GM21529 (cell line): ENCODE results near the gene GPAT2.
"Not testable (repeated sequence)": the region's sequence is repeated elsewhere in the genome, so short reads cannot be mapped to it uniquely, and the experiment has no call there.

Experiments
- ATAC-seq: cut with Tn5 transposase; IDR thresholded peaks from one replicate; pipeline ENCODE4 v1.9.1; 2021; ENCODE audit not compliant: unreplicated experiment

Gene GPAT2, protein sequence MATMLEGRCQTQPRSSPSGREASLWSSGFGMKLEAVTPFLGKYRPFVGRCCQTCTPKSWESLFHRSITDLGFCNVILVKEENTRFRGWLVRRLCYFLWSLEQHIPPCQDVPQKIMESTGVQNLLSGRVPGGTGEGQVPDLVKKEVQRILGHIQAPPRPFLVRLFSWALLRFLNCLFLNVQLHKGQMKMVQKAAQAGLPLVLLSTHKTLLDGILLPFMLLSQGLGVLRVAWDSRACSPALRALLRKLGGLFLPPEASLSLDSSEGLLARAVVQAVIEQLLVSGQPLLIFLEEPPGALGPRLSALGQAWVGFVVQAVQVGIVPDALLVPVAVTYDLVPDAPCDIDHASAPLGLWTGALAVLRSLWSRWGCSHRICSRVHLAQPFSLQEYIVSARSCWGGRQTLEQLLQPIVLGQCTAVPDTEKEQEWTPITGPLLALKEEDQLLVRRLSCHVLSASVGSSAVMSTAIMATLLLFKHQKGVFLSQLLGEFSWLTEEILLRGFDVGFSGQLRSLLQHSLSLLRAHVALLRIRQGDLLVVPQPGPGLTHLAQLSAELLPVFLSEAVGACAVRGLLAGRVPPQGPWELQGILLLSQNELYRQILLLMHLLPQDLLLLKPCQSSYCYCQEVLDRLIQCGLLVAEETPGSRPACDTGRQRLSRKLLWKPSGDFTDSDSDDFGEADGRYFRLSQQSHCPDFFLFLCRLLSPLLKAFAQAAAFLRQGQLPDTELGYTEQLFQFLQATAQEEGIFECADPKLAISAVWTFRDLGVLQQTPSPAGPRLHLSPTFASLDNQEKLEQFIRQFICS

DNA sequence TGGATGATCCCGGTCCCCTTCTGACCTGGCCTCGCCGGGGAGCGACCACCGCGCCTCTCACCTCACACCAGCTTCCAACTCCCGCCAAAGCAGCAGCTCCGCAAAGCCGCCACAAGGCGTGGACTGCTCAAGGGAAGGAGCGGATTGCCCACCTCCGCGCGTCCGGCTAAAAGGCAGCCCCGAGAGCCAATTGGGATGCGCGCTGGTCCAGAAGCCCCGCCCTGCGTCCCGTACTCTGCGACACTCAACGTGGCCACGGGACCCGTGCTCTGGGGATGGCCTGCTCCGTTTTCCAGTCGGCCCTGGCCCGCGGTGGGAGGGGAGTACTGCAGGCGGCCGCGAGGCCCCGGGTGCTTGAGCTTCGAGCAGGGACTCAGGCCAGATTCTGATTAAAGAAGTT is at the start of gene GPAT2:
TSS of gene GPAT2 (minus strand) at position 125 of the 400 bp plus-strand sequence. CDS start 2,557 bp downstream, outside the sequence.
- ATAC-seq: not testable (repeated sequence)

DNA sequence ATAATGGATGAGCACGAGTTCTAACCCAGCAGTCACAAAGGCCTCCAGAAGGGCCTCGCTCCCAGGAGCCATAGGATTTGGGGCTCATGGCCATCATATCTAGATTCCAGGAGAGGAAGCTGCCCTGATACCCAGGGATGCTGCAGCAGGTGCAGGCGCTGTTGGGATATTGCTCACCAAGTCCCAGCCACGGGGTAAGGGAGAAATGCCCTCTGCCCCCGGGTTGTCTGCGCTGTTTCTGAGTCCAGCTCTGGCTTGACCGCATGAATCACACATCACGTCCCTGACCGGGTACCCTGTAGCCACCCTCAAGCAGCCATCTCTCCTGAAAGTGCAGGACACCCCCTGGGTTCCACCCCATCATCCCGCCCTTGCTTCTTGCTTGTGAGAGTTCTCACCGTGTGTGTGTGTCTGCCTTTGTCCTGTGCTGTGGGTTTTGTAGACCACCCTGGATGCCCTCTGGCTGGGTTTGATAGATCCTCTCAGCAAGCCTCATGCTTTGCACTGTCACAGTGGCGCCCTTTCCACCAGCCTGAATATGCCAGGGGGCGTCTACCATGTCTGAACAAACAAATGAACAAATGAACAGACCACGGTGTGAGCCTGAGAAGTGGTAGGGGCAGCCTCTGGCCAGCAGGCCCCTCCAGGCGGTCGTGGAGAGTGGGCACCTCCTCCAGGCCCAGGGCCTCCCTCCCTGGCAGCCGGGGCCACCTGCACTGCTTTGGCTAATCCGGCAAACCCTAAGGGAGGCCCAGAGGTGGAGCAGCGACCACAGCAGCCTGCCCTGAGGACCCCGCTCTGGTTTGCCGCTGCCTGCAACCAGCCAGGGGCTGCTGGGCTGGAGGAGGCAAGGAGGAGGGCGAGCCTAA is 49.5 kb upstream of the GPAT2 start:
- no peak for ATAC-seq

DNA sequence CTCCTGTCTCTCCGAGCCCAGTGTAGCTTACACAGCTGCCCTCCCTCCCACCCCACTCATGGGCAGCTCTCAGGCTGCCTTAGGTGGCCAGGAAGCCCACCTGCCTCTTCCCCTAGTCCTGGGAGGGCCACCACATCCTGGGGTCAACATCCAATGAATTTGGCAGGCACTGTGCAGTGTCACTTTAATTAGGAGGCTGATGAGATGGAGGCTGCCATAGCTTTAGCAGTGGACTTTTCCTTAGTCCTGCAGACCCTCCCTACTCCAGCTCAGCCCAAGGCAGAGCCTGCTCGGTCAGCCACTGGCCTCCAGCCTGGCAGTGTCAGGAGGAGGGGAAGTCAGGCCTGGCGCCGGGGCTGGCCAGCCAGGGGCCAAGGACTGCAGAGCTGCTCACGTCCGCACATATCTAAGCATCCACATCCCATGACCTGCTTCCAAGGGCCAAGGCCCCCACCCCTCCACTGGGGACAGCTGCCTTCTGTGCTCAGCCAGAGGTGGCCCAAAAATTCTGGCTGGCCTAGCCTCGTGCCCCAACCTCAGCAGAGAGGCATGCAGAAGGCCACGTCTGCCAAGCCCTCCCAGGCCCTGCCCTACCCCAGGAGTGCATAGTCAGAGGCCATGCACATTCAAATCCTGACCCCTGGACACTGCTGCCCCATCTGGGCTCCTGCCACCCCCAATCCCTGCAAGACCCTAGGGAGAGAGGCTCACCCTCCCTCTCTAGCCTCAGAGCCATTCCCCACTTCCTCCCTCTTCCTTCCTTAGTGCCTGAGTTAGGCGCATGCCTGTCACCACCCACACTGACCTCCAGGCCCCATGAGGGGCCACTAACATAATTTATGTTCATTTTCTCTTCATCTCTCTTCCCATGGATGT is 48.6 kb upstream of the GPAT2 start:
- no peak for ATAC-seq

DNA sequence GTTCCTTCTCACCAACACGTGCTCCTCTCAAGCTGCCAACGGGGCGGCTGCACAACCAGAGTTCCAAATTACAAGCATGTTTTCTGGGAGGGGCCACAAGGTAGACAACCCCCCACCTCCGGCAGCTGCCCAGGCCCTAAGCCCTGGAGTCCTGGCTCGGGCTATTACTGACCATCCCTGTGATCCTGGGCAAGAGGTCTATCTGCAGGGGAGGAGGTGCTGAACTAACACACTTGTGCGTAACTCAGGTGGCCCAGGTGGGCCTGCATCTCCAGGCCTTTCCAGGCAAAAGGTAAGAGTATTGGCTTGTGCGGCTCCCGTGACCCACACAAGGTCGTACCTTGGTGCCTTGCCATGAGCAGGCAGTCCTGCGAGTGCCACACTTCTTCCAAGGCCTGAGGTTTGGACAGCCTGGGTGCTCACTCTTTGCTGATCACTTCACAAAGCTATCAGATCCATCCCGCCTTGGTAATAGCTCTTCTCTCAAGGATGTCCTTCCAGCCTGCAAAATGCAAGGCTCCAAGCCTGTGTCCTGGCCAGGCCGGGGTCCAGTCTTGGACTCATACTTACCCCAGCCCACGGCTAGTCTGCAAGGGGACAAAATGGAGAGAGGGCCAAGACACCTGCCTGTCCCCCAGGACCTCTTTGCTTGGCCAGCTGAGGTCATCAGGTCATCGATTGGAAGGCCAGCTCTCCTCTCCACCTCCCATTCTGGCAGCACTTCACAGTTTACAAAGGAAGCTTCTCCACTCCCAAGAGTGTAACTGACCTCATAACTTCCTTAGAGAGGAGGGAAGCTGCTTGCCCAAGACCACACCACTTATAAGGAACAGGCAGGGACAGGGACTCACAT is 47.7 kb upstream of the GPAT2 start:
- no peak for ATAC-seq

DNA sequence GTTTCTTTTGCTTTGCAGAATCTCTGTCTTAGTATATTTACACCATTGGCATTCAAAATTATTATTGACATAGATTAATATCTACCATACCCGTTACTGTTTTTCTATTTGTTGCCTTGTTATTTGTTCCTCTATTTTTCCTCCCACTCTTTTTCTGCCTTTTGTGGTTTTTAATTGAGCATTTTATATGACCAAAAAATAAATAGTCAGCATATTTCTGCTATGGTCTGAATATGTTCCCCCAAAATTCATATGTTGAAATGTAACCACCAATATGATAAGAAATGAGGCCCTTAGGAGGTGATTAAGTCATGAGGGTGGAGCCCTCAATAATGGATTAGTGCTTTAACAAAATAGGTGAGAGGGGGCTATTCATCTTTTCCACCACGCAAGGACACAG is 46.3 kb upstream of the GPAT2 start:
- ATAC-seq: no peak

DNA sequence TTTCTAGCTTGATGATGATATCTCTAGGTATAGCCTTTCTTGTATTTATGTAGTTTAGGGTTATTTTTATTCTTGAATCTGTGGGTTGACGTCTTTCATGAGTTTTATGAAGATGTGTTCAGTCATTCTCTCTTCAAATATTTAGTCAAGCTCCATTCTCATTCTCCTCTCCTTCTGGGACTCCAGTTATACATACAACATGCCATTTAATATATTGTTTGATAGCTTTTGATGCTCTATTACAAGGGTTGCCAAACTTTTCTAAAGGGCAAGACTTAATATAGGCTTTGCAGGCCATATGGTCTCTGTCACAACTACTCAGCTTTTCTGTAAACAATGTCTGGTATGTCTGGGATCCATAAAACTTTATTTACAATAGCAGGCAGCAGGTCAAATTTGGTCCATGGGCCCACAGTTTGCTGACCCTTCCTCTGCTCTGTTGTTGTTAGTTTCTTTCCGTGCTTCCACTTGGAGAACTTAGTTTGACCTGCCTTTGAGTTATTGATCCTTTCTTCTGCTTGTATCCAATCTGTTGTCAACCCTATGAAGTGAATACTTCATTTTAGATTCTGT is 40.6 kb upstream of the GPAT2 start:
- no peak for ATAC-seq

DNA sequence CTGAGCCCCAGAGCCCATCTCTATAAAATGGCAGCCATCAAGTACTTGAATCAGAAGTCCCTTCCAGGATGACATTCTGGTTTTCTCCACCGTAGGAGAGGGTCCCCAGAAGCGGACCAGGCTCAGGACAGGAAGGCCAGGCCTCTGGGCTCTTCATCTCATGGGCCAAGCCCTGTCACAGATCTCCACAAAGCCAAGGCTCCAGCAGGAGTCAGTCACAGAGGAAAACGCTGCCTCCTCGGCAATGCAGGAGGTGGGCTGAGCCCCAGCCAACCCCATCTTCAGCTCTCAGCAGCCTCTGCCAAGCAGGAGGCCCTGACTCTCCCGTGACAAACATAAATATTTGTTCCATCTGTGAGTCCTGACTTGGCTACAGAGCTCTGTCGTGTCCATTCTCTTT is 39.4 kb upstream of the GPAT2 start:
- no peak for ATAC-seq

DNA sequence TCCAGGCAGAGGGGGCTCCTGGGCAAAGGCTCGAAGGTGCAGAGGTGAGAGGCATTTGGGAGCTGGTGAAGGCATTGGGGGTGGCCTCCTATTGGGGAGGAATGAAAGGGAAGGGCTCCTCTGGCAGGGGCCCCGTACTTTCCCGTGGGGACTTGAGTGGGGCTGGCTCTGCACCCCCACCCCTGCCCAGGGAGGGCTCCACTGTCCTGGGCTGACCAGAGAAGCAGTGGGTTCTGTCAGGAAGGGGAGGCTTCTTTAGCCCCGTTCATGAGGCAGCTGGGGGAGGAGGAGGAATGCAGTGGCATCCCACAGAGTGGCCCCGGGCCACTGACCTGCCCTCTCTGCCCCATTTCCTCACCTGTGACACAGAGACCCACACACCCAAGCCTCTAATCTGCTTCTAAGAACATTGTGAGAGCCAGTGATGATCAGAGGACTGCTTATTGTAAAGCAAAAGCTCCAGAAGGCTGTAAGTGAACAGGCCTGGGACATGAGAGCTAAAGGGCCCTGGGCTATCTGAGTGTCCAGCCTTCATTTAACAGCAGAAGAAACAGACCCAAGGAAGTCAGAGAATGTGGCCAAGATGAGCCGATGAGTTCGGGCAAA is 38.6 kb upstream of the GPAT2 start:
- no peak for ATAC-seq

DNA sequence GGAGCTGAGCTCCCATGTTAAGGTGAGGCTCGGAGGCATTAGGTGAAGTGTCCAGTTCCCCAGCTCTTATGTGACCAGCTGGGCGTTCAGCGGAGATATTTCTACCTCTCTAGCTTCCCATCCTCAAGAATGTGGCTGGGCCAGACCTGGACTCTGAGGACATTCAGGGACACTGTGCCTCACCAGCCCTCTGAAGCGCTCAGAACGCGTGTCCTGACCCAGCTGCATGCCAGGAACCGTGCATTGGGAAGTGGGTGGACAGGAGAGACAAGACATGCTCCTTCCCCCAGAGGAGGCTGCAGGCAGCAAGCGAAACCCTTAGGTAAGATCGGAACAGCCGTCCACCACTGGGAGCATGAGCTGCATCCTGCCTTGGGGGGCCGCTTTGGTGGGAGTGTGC is 38.0 kb upstream of the GPAT2 start:
- ATAC-seq: no peak

DNA sequence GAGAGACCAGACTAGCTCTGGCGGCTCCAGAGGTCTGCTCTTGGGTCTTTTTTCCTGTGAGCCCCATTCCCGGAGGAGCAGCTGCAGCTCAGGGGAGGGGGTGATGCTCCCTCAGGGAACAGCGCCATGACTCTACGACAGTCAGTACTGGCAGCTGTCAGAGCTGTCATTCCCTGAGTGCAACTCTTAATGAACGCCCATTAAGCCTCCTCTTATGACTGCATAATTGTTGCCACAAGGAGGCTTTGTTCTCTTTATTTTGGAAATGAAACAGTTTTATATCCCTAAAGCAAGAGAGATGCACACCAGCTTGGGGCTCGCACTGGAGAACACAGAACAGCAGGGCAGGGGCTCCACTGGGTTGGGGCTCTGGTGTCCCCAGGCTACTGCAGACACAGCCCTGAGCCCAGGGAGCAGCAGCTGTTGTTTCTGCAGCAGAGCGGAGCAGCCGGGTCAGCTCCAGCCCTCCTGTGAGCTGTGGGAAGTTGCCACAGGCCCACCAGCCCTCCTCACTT is 37.3 kb upstream of the GPAT2 start:
- not testable (repeated sequence) for ATAC-seq

DNA sequence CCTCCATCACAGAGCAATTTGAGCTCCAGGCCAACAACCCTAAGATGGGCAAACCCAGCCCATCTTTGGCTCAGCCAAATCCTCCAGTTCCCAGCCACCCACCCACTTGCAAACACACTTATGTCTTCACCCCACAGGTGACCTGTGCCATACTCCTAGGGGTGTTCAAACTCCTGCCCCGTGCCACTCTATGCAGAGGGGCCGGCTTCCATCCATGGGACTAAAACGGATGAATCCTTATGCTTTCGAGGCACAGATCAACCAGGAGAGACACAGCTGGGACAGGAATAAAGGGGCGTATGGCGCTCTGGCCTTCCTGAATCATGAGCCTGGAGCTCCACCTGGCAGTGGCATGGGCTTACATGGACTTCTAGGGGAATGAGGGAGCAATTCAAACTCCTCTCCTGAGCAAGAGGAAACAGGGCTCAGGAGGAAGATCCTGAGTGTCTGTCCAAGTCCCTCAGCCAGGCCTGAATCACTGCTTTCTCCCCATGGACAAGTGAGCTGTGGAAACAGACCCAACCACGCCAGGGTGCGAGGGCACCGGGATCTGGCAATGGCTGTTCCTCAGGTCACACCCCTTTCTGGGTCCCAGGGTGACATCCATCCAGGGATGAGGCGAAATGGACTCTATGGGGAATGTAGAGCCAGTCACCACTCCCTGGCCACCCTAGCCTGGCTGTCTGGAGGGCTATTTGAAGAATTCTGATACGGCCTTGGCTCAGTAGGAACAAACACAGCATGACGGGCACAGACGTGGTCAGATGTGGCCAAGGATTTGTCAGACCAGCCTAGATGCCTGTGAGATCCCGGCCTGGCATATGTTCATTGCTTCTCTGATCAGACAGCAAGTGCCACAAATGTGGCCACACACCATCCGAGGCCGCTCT is 36.6 kb upstream of the GPAT2 start:
- ATAC-seq: not testable (repeated sequence)

DNA sequence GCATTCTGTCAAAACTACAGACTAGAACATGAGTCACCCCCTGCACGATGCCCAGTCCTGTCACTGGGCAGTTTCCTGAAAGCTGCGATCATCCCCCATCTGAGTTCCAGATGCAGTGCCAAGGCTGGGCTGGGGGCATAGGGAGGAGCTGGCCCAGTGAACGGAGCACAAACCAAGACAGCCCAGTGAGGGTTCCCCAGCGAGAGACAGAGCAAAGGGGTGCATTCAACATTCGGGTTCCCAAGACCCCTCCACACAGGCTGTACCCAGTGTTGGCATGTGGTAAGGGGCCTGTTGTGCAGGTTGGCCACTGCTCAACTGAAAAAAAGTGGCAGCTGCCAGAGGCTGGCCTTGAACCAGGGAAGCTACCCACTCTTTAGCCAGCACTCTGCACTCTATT is 35.6 kb upstream of the GPAT2 start:
- not testable (repeated sequence) for ATAC-seq

DNA sequence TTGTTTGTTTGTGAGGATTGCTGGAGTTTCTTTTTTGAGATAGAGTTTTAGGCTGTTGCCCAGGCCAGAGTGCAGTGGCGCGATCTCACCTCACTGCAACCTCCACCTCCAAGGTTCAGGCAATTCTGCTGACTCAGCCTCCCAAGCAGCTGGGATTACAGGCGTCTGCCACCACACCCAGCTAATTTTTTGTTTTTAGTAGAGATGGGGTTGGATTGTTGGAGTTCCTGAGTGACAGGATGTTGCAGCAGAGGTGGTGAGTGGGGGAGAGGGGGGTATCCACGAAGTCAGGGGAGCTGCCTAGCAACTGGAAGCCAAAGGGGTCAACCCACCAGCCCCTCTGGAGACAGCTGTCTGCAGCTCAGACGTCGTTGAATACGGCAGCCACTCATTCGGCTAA is 35.2 kb upstream of the GPAT2 start:
- not testable (repeated sequence) for ATAC-seq

DNA sequence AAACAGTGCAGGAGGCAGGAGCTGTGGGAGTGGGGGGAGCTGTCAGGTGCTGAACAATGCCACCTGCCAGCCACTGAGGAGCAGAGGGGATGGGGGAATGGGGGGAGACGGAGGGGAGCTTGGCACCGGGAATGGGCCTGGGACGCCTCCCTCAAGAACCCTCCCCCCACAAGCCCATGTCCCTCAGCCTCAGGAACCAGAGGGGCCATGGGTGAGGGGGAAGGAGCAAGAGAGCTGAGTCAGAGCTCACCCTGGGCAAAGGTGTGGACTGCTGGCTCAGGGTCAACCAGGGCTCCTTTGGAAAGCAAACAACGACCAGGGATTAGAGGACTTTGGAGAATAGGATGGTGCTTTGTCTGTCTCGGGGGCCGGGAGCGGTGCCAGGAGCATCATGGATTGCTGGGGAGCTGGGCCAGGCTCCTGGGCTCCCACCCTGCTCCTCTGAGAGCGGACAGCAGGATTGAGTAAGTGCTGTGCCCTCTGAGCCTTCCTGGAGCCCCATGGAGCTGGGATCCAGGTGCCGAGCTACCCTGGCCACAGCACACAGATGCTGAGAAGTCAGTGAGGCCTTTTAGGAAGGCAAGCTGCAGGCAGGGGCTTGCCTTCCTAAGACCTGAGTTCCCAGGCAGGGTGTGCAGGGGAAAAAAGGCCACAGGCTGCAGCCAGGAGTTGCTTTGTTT is 33.3 kb upstream of the GPAT2 start:
- not testable (repeated sequence) for ATAC-seq

DNA sequence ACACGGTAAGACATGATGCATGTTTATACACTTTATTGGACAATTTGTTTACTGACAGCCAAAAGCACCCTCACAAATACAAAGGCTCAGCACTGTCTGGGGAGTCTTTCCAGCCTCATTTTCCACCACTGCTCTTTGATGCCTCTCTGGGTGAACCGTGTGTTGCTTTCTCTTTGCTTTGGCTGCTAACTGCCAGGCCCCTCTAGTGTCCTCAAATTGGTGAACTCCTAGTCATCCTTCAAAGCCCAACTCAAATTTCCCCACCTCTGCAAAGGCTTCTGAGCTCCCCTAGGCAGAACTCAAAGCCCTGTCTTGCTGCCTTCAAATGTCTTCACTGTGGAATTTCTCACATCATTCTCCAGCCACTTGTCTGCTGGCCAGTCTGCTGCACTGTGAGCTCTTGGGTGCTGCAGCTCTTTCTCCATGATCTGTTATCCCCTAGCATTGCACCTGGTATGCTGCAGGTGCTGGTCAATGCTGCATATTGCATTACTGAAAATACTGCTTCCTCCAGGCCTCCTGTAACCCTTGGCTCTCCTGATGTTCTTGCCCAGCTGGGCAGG is 32.5 kb upstream of the GPAT2 start:
- not testable (repeated sequence) for ATAC-seq

DNA sequence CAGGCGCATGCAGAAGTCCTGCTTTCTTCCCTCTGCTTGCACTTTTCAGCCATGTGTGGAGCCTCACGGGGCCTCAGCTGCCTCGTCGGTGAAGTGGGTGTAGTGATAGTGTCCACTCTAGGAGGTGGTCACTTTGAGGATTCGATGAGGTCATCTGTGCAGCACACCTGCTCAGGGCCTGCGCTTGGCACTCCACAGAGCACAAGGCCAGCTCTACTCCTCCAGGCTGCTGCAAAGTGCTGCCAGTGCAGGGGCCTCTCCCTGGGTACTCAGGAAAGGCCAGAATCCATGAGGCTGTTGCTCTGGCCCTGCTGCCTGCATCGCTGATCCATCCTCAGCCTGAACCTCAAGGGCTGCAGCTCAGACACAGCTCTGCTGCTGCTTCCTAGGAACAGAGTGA is 31.8 kb upstream of the GPAT2 start:
- not testable (repeated sequence) for ATAC-seq
